HEK293 (cell line): ENCODE measurements around the gene GOLGA5.

Source experiments
- CTCF ChIP-seq: fragments of 450-650 bp; formaldehyde crosslinking; IDR thresholded peaks from 2 replicates; pipeline ENCODE4 v1.5.1; 2016; ENCODE audit warnings: missing biosample characterization, missing genetic modification characterization
- HOXC10 ChIP-seq: sonication (generic); formaldehyde crosslinking; IDR thresholded peaks from 2 replicates; pipeline ENCODE4 v1.8.1; 2023; ENCODE audit warnings: mild to moderate bottlenecking, missing genetic modification reagents
- REPIN1 ChIP-seq: fragments of 450-650 bp; formaldehyde crosslinking; IDR thresholded peaks from 2 replicates; pipeline ENCODE4 v1.5.1; 2017; ENCODE audit warnings: missing biosample characterization, missing genetic modification characterization, low read depth
- ZBTB26 ChIP-seq: fragments of 450-650 bp; formaldehyde crosslinking; optimal IDR thresholded peaks from 2 replicates; pipeline ENCODE3; 2016; ENCODE audit warnings: missing biosample characterization, mild to moderate bottlenecking, missing genetic modification characterization
- ZBTB6 ChIP-seq: fragments of 450-650 bp; formaldehyde crosslinking; IDR thresholded peaks from 2 replicates; pipeline ENCODE4 v1.5.1; 2017; ENCODE audit warnings: missing biosample characterization, missing genetic modification characterization

GRCh38 chr14:92832137-92832700, 38.1 kb downstream of the GOLGA5 start:
- TF ChIP-seq HOXC10: no peak
- no peak for TF ChIP-seq ZBTB6 (tag by site-specific recombination)
- TF ChIP-seq ZBTB26 (tag by site-specific recombination): no peak
- TF ChIP-seq CTCF: no peak
- no peak for TF ChIP-seq REPIN1 (tag by site-specific recombination)
